SKM-1 treated with dmso at 0.1 percent for 144 hours (cell line): ENCODE measurements around the gene TTC9.
"Not testable (repeated sequence)": the region's sequence is repeated elsewhere in the genome, so short reads cannot be mapped to it uniquely, and the experiment has no call there.

ENCODE experiments used
- DNase-seq: peaks from one replicate; lab custom pipeline; 2025; ENCODE audit not compliant: unreplicated experiment; lab: John Stamatoyannopoulos, UW

Gene TTC9

DNA sequence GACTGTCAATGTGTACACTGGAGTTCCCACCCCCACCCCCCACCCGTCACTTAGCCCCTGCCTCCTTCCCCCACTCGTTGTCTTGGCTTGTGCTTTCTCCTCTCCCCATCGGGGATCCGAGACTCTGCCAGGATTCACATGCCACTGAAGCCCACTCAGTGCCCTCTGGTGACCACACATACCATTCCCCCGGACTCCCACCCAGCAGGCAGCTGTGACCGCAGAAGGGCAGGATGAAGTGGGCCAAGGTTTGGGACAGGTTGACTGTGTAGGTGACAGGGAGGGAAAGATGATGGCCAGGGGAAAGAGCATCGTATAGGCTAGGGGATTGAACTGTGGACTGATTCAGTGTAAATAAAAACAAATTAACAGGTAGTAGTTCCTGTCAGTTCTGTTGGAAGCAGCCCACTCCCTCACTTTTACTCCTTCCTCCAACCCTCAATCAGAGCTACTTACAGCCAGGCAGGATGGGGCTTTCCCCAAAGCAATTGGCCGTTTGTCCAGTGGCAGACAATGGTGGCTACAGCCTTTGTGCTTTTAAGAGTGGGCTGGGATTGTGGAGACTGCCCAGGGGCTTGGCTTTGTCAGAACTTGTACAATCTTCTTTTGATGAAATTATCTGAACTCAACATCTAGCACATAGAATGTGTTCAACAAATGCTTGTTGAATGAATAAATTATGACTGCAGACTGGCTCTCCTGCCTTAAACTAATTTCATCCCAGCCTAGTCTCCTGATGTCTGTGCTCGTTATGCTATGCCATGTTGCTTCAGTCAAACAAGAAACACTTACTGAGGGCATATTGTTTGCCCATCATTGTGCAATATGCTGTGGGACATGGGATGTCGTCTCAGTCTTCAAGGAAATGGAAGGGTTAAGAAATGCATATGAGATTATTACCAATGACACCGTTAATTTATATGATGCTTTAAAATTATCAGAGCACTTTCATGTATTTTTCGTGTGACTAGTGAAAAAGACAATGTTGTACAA lies 30.2 kb downstream of the TTC9 start:
- DNase-seq: no peak

DNA sequence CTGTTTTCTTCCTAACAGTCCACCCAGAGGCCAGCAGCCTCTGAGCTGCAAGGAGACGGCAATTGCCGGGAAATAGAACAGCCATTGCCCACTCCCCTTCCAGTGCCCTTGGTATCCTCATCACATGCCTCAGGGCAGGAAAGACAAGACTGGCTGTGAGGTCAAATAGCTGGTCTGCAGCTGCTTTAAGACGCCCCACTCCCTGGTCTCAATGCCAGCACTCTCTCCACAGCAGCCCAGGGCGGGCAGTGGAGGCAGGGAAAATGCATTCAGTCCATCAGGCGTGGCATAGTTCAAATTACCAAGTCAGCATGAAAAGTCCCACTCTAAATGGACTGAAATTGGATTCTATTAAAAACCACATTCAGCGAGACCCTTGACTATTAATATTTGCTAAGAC lies 35.6 kb downstream of the TTC9 start:
- DNase-seq: no peak

DNA sequence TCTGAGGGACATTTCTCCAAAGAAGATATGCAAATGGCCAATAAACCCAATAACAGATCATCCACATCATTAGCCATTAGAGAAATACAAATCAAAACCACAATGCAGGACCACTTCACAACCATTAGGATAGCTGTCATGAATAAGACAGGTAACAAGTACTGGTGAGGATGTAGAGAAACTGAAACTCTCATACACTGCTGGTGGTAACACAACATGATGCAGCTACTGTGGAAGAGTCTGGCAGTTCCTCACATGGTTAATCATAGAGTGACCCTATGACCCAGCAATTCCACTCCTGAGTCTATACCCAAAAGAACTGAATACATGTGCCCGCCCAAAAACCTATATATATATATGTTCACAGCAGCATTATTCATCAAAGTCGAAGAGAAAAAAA lies 39.0 kb downstream of the TTC9 start:
- no peak for DNase-seq

DNA sequence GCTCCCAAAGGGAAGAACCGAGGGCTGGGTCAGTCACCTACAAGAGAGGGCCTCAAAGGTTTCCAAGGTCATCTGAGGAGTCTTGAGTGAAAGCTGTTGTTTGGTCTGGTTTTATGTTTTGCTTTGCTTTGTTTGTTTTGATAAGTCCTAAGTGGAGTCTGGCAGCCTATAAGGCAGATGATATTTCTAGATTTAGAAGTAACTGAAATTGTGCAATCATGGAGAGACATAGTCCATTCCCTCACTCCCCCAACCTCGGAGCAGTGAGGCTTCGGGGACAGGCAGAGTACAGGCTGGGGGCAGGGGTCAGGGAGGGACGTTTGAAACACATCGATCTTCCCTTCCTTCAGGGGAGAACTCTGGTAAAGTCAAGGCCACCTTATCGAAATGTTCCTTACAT lies 42.3 kb downstream of the TTC9 start:
- DNase-seq: no peak

DNA sequence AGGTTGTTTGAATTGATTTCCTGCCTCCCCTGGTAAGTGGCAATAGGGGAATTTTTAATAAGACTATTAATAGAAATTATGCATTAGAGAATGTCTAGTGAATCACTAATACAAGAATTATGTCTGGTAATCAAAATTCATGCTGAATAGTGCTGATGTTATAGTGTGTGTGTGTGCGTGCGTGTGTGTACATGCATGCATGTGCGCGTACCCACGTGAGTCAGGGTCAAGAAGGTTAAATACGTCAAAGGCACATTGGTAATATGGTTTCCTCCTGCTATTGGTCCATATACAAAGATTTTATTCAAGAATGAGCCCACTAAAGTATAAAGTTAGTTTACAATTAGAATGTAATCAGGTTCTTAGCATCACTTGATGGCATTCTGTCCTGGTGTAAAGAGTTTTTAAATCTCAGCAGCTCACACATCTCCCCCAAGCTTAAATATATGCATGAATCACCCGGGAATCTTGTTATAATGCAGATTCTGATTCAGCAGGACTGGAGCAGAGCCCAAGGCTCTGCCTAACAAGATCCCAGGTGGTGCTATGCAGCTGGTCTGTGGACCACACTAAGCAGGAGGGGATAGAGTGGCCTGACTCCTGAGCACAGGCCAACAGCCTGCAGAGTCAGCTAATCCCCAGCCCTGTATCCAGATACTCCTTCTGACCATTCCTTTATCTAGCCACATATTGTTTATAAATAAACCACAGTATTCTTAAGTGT lies 43.9 kb downstream of the TTC9 start:
- no peak for DNase-seq

DNA sequence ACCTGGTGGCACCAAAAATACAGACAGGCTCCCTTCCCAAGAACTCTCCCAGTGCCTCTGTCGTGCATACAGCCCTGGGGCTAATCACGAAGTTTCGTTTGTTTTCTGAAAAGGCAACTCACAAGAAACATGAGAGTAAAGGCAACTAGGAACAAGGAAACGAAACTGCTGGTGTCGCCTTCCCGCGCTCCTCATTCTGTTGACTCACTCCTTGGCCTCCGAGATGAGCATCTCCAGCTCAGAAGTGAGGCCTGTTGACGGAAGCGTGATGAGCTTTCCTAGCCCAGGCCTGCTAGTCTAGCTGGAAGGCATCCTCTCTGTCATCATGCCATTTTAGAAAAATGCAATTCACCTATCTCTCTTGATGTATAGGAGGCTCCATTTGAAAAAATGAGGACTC lies 50.5 kb downstream of the TTC9 start:
- no peak for DNase-seq

DNA sequence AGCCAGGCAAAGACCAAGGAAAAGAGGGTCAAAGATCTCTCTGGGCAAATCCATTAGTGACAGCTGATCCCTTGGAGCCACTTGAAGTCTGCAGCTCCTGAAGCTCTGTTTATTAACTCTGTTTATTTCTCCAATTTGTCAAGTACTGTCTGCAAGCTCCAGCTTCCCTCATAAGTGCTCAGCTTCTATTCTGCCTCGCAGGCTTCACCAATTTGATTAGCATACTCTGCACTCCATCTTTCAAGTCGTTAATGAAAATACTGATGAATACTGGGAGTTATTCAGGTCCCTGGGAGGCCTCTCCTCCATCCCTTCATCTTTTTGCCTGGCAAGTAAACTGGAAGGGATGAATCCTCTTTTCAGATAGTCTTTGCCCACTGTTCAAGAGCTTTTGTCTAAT lies 54.3 kb downstream of the TTC9 start:
- no peak for DNase-seq

DNA sequence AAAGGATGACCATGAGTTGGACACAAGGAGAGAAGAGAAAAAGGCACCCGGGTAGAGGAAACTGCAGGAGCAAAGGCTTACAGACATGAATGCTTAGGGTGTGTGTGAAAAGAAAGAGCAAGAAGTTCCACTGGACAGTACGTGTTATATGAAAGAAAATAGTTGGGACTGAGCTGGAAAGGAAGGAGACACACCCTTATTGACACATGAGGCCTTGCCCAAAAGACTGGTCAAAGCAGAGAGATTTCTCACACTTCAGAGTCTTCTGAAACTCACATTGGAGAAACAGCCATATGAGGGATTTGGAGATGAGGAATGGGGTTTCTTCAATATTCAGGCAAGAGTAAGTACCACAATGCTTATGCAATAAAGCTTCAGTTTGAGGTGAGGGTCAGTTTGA lies 56.0 kb downstream of the TTC9 start:
- no peak for DNase-seq

DNA sequence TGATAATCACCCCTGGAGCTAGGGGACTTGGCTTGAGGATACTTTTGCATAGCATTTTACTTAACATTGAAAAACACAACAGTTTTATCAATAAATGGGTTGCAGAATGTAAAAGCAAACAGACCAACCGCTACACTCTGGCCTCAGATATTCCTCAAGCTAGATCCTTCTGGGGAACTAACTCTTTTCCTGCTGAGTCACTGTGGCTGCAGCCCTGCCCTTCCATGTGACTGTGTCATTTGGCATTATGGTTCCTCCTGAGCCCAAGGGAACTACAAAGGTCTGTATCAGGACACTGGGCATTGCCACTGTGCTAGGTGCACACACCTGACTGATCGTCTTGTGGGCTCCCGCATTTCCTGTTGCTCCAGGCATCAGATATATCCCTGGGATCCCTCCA lies 56.6 kb downstream of the TTC9 start:
- peak; percentile 28 for DNase-seq

DNA sequence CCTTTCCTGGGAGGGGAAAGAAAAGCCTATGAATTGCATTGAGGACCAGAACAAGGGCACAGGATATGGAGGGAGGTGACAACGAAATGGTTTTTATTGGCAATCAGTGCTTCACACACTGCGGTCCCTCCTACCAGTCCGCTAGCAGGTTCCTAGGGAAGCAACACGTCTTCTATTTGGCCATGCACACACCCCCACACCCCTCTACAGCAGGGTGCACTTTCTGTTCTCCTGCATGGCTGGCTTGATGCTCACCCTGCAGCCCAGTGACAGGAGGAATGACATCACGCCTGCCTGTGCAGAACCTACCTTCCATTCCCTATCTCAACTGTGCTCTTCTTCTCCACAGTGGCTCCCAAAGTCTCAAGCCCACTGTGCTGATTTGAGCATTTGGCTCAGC lies 57.9 kb downstream of the TTC9 start:
- no peak for DNase-seq

DNA sequence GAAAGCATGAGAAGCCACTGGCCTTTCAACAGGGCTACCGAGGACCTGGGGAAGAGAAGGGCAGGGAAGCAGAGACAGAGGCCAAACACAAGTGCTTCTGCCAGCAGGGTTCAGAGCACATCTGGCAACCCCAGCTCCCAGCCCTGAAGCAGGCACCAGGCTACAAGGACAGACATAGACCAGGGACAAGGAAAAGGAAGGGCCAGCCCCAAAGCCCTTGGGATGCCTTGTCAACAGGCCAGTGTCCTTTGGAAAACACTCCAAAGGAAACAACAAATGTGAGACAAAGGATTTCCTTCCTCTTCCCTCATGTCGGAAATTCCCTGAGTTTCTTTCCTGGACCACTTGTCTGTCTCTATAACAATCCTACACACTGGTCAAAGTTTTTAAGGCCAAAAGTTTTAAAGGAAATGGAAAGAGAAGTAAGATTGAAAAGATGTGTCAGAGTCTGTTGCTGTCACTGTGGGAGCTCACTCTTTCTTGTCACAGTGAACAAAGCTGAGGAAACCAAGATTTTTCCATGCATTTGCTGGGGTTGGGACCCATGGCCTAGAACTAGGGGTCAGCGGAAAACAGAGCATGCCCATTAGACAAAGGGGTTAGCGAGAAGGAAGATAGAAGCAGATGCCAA lies 59.4 kb downstream of the TTC9 start:
- no peak for DNase-seq

DNA sequence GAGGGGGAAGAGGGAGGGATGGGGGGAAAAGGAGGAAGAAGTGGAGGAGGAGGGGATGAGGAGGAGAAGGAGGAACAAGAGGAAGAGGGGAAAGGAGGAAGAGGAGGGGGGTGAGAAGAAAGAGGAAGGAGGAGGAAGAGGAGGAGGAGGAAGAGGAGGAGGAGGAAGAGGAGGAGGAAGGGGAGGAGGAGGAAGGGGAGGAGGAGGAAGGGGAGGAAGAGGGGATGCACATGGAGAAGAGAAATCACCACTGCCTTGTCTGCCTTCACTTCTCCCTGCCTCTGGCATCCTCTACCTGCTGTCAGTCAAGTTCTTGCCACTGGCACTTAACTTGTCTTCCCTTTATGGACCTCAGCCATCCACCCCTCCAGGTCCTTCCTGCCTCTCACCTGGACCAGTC lies 59.9 kb downstream of the TTC9 start:
- no peak for DNase-seq

DNA sequence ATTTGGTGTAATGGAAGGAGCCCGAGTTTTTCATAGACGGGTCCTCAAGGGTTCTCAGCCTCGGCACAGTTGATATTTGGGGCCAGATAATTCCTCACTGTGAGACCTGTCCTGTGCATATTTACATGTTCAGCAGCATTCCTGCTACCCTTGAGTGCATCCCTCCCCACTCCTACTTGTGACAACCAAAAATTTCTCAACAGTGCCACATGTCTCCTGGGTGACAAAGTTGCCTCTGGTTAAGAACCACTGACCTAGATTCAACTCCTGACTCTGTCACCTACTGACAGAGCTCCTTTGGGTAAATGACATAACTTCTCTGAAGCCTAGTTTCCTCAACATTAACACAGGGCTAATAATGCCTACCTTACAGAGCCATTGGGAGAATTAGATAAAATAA lies 60.4 kb downstream of the TTC9 start:
- no peak for DNase-seq

DNA sequence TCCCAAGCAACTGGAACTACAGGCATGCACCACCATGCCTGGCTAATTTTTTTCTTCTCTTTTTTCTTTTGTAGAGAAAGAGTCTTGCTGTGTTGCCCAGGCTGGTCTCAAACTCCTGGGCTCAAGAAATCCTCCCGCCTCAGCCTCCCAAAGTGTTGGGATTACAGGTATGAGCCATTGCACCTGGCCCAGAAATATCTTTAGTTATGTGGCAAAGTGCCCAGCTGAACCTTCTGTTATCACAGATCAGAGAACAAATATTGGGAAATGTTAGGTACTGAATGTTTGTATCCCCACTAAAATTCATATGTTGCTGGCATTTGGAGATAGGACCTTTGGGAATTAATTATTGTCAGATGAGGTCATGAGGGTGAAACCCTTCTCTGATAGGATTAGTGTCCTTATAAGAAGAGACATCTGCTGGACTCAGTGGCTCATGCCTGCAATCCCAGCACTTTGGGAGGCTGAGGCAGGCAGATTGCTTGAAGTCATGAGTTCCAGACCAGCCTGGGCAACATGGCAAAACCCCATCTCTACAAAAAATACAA lies 62.0 kb downstream of the TTC9 start:
- not testable (repeated sequence) for DNase-seq

DNA sequence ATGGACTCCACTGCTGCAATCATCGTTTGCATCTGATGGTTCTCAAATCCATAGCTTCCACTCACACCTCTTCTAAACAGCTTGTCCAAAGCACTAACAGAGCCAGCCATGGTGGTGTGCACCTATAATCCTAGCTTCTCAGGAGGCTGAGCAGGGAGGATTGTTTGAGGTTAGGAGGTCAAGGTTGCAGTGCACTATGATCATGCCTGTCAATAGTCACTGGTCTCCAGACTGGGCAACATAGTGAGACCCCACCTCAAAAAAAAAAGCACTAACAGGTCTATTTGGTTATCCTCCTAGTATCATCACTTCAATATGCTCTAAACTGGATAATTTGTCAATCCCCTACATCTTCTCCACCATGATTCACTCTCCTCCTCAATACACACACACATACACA lies 63.2 kb downstream of the TTC9 start:
- DNase-seq: no peak

DNA sequence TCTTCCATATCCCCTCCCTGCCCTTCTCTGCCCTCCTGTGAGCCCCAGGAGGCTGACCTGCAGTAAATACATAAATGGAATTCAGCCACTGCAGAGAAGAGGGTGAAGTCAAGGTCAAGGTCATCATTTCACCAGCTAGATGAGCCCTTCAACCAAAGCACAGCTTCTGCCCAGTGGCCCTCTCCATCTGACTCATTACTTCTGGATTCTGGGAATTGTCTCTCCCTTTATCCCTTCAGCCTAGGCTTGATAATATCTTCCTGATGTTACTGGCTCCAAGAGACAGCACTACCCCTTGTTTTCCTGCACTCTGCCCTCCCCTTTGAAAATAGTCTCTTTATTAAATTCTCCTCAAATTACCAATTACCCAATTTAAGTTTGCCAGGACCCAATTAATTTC lies 64.5 kb downstream of the TTC9 start:
- no peak for DNase-seq

DNA sequence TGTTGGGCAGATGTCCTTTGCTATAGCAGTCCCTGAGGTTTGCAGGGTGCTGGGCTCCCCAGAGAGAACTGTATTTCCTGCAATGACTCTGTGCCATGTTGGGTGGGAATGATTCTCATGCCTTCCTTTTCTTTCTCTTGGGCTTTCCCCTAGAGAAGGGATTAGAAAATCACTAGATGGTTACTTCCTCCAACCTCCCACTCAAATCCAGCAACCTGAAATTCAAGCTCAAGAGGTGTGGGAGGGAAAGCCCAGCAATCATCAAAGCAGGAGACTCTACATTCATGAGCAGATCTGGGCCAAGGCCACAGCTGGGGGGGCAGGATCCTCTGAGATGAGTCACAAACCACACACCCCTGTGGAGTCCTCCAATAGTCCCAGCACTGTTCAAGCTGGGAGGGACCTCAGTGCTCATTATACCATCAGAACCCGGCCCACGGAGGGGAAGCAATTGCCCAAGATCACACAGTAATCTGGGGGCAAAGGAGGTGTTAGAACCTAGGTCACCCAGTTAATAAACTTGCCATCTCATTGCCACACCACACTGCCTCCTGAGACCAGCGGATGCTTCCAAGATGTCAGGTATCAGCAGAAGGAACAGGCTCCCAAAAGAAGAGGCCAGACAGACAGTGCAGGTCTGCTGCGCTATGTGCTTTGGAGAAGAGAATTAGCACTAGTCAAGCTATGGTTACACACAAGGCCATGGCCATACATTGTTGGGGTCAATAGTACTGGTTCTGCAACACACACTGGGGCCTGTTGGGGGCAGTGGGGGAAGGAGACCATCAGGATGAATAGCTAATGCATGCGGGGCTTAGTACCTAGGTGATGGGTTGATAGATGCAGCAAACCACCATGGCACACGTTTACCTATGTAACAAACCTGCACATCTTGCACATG lies 65.7 kb downstream of the TTC9 start:
- no peak for DNase-seq

DNA sequence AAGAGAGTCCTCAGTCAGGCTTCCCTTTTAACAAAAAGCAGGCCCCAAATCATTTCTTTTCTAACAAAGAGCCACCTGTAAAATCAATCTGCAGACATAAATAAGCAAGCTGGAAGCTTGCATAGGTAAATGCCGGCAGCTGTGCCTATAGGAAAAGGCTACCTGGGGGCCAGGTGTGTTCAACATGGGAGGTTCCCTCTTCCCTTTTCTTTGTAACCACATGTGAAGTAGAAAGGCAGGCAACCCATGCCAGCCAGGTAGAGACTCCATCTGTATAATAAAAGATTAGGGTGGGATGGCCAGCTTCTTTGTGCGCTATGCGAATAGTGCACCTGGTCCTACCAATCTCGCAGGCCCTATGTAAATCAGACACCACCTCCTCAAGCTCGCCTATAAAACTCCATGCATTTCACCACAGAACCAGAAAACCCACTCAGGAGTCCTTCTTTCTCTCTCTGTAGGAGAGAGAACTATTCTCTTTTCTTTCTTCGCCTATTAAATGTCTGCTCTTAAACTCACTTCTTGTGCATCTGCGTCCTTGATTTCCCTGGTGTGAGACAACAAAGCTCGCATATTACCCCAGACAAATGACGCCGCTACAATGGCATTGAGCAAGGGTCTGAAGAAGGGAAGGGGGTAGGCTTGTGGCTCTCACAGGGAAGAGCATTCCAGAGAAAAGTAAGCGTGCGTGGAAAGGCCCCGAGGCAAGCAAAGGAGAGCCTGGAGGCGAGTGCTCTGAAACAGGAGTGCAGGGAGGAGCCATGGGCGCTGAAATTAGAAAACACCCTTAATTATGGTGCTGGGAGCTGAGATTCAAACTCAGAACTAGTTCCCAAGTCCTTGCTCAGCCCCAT lies 67.2 kb downstream of the TTC9 start:
- no peak for DNase-seq

DNA sequence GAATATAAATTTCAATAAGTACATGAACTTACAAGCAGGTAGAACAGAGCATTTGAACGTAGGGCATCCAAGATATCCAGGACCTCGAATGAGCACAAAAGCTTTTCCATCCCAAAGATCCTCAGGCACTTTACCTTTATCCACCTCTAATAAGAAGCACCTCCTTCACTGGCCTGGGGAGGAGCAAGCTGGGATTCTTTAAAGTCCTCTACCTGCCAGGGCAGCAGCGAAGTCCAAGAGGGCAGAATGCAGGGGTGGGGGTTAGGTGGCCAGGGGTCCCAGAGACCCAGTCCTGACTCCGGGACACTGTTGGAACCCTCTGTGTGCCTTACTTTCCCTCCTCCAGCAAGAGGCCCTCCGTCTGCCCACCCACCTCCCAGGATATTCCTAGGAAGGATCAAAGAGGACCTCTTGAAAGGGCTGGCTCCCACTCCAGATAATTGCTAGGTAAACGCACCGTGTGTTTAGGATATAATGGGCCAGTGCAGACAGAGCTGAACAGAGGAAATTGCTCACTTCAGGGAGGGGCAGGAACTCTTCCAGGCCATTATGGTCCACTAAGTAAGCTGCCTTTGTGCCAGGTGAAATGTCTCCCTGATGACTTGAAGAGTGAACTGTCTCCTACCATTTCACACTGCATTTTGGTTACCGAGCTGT lies 68.1 kb downstream of the TTC9 start:
- no peak for DNase-seq
